NCI-H82 treated with DMSO at 0.1 percent for 48 hours (cell line): ENCODE data around the gene SLC34A1.

Experiments used
- DNase-seq: peaks from one replicate; lab custom pipeline; 2025; ENCODE audit not compliant: unreplicated experiment; lab: John Stamatoyannopoulos, UW

SLC34A1 gene

DNA sequence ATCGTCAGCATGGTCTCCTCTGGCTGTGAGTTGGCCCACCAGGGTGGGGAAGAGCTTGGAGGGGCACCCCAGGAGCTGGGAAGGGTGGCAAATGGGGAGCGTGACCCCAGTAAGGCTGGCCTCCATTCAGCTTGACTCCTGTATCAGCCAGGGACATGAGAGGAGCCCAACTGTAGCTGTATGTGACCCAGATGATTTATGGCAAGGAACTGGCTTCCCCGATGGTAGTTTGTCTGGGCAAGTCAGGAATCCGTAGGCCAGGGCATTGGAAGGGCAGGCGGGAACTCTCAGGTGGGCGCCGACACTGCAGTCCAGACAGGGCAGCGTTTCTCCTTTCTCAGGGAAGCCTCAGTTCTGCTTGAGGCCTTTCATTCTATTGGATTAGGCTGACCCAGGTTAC, 2.3 kb downstream of the SLC34A1 start:
- DNase-seq, result peak; percentile 13

DNA sequence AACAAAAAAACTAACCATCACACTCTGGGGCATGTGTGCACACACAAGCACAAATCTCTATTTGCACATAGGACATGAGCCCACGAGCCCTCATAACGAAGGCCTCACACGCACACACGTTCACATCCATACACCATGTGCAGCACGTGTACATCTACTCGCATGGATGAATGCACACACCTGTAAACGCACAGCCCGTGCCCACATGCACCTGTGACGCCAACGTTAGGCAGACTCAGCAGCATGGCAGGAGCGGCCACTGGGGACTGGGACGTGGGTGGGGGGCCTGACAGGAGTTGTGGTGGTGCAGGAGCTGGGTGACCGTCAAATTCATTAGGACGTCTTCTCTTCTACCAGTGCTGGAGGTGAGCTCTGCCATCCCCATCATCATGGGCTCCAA, 3.2 kb downstream of the SLC34A1 start:
- no peak for DNase-seq

DNA sequence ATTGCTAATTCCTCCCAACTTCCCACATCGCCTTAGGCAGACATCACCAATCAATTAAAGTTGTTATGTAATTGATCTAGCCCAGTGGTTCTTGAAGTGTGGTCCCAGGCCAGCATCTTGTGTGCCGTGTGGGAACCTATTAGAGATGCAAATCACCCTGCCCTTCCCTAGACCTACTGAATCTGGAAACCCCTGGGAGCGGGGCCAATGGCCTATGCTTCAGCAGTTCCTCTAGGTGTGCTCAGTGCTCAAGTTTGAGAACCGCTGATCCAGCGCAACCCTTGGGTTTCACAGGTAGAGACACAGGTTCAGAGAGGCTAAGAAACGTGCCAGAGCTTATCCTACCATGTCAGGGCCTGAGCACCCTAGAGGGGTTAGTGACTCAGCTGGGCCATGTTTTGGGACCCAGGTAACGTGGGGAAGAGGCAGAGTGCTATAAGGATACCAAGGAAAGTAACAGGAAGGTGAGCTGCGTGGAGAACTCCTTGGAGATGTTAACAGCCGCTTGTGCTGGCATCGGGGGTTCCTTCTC, 4.4 kb downstream of the SLC34A1 start:
- no peak for DNase-seq

DNA sequence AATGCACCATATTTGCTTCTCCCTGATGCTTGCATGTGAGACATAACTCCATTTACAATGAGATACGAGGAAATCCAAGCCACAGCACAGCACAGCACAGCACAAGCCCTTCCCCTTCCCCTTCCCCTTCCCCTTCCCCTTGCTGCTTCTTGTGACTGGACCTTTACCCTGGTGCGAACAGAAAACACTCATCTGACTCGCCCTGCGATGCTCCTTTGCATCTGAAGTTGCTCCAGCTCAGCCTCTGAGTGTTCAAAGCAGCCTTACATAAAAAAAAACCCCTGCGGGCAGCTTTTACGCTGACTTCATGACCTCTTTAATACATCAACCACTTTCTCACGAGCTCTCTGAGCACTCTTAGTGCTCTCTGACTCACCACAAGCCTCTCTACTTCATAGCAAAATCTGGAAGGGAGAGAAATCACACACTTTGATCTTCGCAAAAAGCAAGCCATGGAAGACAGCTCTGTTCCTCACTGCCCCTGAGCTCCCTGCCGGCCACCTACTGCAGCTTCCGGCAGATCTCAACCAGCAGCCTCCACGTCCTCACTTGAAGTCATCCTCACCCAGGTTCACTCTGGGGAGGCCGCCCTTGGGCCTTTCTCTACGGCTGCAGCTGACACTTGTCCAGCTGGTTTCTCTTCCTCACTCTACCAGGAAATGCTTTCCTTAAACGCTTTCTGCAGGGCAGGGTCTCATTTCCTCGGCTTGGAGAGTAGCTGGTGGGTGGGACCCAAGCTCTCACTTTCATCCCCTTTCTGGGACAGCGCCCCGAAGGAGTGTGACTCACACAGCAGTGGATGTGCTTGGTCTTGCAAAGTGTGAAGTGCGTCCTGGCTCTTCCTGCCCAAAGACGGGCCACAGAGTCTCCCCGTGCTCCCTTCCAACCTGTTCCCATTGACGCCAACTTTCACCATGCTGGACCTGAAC, 5.3 kb downstream of the SLC34A1 start:
- no peak for DNase-seq

DNA sequence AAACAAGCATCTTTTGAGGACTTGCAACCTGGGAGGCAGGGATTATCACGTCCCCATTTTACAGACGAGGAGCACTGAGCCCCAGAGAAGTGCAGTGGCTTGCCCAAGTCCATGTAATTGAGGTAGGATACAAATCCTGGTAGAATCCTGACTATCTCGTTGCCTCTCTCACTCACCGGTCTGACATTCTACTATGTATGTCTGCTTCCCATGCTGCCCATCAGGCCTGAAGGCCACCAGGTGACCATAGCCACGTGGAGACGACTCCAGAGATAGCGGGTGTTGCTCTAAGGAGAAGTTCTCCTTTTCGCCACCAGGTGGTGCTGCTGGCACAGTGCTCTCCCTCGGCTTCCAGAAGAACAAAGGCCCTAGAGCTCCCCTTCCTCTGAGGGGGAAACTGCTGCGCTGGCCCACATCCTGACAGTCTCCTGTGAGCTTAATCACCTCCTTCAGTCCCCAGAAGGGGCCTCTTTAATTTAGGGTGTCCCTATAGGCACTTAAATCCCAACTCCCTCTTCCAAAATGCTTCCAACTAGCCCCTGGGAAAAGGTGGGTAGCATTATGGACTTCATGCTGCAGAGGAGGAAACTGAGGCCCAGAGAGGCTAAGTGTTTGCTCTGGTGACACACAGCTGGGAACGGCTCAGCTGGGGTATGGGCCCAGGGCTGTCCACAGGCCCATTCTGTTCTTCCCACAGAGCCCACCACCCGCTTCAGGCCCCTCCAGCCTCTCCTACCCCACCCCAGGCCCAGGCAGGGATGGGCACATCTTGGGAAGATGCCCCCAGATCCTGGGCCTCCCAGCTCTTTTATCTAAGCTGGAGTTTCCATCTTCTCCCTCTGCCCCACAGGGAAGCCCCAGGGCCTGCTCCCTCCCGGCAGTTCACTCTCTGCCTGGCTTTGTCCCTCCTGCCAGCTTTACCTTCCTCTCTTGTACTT, 6.4 kb downstream of the SLC34A1 start:
- DNase-seq, result peak; percentile 20

DNA sequence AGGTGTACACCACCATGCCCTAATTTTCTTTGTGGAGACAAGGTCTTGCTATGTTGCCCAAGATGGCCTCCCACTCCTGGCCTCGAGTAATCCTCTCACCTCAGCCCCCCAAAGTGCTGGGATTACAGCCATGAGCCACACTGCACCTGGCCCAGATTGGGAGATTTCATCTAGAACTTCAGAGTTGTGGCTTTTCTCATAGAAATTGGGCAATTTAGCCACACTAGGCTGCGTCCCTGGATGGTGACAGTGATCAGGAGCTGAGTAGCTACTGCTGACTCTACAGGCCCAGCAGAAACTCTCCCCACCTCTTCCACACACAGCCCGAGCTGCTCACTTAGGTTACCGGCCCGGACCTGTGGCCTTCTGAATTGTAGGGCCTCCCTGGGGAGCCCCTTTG, 8.5 kb downstream of the SLC34A1 start:
- no peak for DNase-seq

DNA sequence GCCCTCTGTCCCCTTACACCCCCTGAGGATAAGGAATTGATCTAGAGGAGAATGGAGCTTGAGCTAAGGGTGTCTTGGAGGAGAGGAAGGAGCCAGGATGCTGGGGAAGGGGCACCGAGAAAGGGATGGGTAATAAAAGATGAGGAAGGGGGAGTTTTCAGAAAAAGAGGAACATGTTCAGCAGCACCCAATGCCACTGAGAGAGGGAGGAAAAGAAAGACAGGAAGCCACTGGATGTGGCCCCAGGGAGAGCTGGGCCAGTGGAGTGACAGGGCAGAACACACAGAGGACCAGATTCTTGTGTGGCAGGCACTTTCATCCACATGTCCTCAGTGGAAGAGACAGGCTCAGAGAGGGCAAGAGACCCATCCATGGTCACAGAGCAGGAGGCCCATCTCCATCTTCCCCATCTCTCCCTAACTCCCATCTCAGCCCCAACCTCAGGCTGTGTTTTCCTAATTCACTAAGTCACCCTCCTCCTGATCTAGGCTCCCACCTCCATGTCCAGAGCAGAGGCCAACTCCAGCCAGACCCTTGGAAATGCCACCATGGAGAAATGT, 9.1 kb downstream of the SLC34A1 start:
- DNase-seq, result no peak

DNA sequence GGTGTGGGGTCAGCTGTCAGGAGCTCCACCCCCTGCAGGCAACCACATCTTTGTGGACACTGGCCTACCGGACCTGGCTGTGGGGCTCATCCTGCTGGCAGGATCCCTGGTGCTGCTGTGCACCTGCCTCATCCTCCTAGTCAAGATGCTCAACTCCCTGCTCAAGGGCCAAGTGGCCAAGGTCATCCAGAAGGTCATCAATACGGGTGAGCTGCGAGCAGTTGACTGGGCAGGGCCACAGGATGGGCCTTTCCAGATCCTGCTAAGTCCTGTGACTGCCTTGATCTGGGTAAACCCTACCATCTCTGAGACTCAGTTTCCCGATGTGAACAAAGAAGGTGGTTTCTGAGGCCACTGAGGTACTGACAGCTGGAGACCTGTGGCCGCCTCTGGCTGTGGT, 9.8 kb downstream of the SLC34A1 start:
- no peak for DNase-seq

DNA sequence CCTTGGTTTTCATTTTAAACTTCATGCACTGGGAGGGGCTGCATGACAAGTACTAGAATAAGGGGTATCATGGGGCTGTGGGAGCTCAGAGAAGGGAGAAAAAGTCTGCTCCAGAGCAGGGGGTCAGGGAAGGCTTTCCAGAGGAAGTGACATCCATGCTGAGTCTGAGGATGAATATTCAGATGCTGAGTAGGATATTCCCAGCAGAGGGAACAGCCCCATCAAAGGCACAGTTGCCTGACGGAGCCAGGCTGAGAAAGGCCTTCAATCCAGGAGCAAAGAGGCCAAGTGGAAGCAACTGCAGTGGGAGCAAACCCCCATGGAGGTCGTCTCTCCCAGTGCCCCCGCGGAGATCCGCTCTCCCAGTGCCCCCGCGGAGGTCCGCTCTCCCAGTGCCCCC, 11.8 kb downstream of the SLC34A1 start:
- DNase-seq, result no peak

DNA sequence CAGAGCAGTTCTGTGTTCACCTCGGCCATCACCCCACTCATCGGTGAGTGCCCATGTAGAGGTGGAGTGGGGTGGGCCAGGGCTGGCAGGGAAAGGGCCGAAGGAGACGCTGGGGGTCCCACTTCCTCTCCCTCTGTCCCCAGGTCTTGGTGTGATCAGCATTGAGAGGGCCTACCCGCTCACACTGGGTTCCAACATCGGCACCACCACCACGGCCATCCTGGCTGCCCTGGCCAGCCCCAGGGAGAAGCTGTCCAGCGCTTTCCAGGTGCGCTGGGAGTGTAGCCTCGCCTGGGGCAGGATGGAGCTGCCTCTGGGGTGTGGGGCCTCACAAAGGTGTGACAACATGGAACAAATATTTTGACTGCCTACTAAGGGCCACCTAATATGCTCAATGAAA, 12.6 kb downstream of the SLC34A1 start:
- DNase-seq, result no peak

DNA sequence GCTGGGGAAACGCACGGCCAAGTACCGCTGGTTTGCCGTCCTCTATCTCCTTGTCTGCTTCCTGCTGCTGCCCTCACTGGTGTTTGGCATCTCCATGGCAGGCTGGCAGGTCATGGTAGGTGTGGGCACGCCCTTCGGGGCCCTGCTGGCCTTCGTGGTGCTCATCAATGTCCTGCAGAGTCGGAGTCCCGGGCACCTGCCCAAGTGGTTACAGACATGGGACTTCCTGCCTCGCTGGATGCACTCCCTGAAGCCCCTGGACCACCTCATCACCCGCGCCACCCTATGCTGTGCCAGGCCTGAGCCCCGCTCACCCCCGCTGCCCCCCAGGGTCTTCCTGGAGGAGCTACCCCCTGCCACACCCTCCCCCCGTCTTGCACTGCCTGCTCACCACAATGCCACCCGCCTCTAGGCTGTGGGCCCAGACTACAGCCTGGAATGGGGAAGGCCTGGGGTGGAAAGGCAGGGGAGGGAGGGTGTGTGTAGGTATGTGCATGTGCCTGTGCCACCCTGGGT, 13.7 kb downstream of the SLC34A1 start:
- DNase-seq, result no peak

DNA sequence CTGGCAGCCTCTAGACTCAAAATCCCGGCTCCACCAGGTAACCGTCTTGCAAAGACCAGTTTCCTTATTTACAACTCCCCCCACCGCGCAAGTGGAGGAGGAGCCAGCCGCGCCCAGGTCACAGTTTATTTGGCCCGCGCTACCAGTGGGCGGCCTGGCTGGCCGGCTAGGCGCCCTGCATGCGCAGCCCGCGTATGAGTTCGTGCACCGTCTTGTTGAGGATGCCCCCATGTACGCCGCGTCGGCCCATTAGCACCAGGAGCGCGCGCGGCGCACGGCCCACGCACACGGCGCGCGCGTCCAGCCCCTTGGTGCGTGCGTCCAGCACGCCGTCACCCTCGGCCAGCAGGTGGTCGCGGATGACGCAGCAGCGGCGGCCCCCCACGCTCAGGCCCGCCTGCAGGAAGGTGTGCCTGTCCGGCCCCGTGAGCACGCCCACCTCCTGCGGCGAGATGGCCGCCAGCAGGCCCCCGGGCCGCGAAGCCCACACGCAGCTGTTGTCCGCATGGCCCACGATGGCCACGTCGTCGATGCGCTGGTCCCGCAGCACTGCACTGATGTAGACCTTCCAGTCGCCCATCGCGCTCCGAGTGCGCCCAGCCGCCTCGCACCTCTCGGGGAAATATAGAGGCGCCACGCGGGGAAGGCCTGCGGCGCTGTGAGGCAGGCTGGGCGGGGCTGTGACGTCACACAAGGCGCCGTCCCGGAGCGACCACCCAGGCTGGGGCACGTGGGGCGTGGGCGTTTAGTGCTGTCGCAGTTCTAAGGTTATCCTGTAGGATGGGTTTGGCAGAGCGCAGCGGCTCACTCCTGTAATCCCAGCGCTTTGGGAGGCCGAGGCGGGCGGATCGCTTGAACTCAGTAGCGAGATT, 16.0 kb downstream of the SLC34A1 start, which contains the start of gene PFN3:
TSS of gene PFN3 (minus strand) at position 665 of the 872 bp plus-strand sequence. CDS start at position 580, 85 bp downstream.
- DNase-seq, result no peak

DNA sequence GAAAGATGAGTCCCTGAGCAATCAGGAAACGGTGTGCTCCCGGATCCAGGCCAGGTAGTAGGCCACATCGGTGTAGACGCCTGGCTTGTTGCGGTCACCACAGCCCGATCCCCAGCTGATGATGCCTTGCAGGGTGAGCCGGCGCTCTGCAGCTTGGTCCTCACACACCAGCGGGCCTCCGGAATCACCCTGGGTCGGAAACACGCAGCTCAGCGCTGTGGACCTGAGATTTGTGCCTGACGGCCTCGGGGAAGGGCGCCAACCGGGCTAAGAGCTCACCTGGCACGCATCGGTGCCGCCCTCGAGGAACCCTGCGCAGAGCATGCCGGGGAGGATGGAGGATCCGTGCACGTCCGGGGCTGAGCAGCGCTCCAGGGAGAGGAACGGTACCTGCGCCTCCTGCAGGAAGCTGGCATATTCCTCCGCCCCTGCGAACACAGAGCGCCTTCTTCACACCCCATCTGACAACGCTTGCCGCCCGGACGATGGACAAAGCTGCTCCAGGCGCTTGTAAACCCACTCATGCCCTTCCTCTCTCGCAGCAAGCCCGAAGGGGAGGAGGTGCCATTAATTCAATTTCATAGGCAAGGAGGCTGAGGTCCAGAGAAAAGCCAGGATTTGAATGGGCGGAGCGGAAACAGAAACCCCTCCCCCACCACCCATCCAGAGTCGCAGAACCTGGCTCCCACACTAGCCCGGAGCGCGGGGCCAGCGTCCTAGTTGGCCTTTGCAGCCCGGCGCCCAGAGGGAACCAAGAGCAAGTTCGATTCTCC, 18.2 kb downstream of the SLC34A1 start:
- peak; percentile 55 for DNase-seq

DNA sequence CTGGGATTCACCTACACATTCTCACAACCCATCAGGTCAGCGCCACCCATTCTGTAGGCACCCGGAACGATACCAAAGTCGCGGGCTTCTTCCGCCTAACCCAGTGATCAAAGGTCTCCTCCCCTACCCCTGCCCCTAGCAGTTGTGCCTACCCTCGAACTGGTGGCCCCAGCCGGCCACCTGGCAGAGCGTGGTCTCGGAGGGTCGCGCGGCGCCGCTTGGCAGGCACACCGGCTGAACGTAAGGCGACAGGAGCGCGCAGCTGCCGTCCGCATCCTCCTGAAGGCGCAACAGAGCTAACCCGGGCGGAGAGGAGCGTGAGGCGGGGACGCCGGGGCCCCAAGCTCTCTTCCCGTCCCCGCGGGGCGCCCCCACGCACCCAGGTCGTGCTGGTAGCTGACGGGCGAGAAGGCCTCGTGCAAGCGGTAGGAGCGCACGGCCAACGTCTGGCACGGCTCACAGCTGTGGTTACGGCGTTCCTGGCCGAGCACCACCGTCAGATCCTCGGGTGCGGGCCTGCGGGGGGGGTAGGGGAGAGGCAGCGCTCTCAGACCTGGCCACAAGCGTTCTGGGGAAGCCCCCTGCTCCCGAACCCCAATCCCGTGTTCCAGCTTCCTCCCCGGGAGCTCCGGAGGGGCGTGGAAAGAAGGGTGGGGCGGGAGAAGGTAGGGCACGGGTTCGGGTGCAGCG, 19.0 kb downstream of the SLC34A1 start:
- DNase-seq, result no peak

DNA sequence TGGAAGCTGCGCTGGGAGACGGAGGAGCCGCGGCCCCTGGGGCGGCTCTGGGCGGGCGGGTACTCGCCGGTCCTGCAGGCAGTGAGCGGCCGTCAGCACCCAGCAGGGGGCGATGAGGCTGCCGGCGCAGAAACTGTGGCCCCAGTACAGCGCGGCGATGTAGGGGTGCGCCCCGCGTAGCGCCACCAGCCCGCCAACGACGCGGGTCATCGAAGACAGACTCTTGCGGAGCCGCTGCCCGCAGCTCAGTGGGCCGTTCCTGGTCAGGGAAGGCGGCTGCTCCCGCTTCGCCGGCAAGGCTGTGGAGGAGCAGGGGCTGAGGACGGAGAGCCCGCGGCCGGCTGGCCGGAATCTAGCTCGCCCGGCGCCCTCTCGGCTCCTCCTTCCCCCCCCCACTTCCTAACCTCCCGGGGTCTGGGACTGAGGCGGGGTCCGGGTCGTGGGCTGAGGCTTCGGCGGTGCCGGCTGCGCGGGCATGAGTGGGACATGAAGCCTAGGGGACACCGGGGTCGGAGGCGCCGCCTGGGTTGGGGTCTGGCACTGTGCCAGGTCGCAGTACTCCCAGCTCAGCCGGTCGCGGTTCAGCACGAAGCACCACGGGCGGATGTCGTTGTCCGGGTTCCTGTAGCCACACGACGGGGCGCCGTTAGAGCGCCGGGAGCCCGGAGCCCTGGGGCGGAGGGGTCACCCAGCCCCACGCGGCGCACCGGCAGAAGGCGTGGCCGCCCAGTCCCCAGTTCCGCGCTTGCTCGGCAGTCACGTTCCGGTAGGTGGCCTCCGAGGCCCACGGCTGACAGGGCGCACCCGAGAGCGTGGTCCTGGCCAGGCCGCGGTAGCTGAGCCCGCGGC, 19.8 kb downstream of the SLC34A1 start:
- DNase-seq, result peak; percentile 25

DNA sequence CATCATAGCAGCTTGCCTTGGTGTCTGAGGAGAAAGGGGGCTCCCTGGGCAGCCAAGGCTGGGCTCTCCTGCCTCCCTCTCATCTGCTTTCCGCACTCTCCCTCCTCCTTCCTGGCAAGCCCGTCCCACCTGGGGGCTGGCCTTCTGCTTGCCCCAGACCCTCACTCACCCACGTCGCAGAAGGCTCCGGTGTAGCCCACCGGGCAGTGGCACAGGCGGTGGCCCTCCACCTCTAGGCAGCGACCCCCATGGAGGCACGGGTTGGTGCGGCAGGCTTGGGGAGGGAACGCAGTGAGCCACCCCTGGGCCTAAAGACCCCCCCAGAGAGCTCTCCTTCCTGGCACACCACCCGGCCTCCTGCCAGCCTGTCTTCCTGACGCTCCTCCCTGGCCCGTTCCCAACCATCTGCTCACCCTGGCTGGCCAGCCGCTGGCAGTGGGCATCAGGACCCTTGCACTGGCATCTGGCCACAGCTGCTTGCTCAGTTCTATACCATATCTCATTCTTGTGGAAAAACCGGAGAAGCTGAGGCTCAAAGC, 20.5 kb downstream of the SLC34A1 start:
- no peak for DNase-seq

DNA sequence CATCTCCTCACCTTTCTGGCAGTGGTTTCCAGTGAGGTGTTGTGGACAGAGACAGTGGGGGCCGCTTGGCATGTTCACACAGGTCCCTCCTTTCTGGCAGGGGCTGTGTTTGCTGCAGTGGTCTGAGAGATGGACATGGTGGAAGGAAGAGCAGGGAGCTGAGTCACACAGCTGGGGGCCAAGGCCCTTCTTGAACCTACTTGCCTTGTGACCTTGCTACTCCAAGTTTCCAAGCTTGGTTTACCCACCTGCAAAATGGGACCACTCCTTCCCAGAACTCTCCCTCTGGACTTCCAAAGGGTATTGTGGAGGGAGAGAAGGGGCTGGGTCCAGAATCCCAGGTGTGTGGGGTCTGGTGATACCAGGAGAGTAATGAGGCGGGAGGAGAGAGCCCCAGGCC, 21.1 kb downstream of the SLC34A1 start:
- DNase-seq, result no peak
